Measurements from ENCODE around the gene ADRM1.

DNA sequence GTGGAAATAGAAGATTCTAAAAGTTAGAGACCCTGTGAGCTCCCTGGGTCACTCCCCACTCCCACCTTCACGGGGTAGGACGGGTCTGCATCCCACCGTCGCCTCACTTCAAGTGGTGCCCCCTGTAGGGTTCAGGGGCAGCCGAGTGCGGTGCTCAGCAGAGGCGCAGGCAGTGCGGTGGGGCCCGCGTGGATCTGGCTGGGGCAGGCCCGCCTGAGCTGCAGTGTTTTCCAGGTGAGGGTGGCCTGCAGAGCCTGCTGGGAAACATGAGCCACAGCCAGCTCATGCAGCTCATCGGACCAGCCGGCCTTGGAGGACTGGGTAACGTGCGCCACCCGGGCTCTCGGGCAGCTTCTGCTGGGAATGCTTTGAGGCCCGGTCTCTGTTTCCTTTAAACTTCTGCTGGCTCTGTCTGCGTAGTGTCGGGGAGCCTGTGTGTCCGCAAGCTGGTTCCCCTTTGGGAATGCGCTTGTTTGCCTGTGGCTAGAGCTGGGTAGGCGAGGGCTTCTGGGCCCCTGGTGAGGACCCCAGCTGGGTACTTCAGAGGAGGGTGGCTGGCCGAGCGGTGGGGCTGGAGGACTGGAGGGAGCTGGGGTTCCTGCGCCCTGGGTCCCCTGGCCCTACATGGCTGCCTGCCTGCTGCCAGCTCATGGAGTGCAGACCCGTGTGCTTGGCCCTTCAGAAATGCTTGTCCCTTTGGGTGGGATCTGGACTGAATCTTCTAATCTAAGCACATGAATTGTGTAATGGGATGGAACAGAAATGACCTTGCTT is 3.8 kb downstream of the ADRM1 start:
- TF ChIP-seq, protein P1, sequence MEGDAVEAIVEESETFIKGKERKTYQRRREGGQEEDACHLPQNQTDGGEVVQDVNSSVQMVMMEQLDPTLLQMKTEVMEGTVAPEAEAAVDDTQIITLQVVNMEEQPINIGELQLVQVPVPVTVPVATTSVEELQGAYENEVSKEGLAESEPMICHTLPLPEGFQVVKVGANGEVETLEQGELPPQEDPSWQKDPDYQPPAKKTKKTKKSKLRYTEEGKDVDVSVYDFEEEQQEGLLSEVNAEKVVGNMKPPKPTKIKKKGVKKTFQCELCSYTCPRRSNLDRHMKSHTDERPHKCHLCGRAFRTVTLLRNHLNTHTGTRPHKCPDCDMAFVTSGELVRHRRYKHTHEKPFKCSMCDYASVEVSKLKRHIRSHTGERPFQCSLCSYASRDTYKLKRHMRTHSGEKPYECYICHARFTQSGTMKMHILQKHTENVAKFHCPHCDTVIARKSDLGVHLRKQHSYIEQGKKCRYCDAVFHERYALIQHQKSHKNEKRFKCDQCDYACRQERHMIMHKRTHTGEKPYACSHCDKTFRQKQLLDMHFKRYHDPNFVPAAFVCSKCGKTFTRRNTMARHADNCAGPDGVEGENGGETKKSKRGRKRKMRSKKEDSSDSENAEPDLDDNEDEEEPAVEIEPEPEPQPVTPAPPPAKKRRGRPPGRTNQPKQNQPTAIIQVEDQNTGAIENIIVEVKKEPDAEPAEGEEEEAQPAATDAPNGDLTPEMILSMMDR (IDR thresholded peaks at IDR 0.05; ENCODE audit: insufficient read depth, low read depth, low read length), result no peak
- TF ChIP-seq EZH2 (IDR thresholded peaks at IDR 0.05; ENCODE audit: insufficient read depth, low read length), result no peak

Data from astrocyte (in vitro differentiated cells and primary cell).